Neural cell (in vitro differentiated cells): ENCODE measurements around the gene PCSK9.

Source experiments
- EP300 ChIP-seq: fragments of 450-650 bp; conservative IDR thresholded peaks from 2 replicates; pipeline ENCODE4 v1.6.1; 2014; ENCODE audit warnings: antibody characterized with exemption, mild to moderate bottlenecking, moderate library complexity; ENCODE audit not compliant: poor library complexity, severe bottlenecking
- EZH2 ChIP-seq: fragments of 200-600, 300-800 bp; shearing (Covaris generic), sonication (generic); IDR thresholded peaks from 2 replicates; pipeline ENCODE4 v1.6.1; 2014; ENCODE audit warnings: antibody characterized with exemption, low read length, borderline replicate concordance, mild to moderate bottlenecking; ENCODE audit not compliant: insufficient read depth, poor library complexity, severe bottlenecking
- MXI1 ChIP-seq: fragments of 450-650 bp; conservative IDR thresholded peaks from 2 replicates; pipeline ENCODE4 v1.6.1; 2014; ENCODE audit warnings: antibody characterized with exemption, mild to moderate bottlenecking; ENCODE audit not compliant: poor library complexity, severe bottlenecking
- POLR2AphosphoS5 ChIP-seq: IDR thresholded peaks from 2 replicates; pipeline ENCODE4 v1.6.1; 2012
- SMC3 ChIP-seq: fragments of 450-650 bp; conservative IDR thresholded peaks from 2 replicates; pipeline ENCODE4 v1.6.1; 2014; ENCODE audit warnings: antibody characterized with exemption, mild to moderate bottlenecking, moderate library complexity; ENCODE audit not compliant: poor library complexity
- TAF1 ChIP-seq: IDR thresholded peaks from 2 replicates; pipeline ENCODE4 v1.6.1; 2012; ENCODE audit warnings: low read depth
- TF ChIP-seq, protein P1 (sequence below): fragments of 450-650 bp; IDR thresholded peaks from 2 replicates; pipeline ENCODE4 v1.5.1; 2014; ENCODE audit warnings: antibody characterized with exemption, mild to moderate bottlenecking, moderate library complexity; ENCODE audit not compliant: poor library complexity, severe bottlenecking

- TF ChIP-seq EP300 (no peak), POLR2AphosphoS5 (no peak), MXI1 (no peak), EZH2 (no peak), TAF1 (no peak), SMC3 (no peak)
- TF ChIP-seq, protein P1, sequence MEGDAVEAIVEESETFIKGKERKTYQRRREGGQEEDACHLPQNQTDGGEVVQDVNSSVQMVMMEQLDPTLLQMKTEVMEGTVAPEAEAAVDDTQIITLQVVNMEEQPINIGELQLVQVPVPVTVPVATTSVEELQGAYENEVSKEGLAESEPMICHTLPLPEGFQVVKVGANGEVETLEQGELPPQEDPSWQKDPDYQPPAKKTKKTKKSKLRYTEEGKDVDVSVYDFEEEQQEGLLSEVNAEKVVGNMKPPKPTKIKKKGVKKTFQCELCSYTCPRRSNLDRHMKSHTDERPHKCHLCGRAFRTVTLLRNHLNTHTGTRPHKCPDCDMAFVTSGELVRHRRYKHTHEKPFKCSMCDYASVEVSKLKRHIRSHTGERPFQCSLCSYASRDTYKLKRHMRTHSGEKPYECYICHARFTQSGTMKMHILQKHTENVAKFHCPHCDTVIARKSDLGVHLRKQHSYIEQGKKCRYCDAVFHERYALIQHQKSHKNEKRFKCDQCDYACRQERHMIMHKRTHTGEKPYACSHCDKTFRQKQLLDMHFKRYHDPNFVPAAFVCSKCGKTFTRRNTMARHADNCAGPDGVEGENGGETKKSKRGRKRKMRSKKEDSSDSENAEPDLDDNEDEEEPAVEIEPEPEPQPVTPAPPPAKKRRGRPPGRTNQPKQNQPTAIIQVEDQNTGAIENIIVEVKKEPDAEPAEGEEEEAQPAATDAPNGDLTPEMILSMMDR = no peak
Measured at GRCh38 chr1:55045430-55045829, 6.1 kb downstream of the PCSK9 start.
